ENCODE results near the gene ERCC6. TPM values are rescaled to one million over a fixed set of nuclear protein-coding genes. Genes with fewer than 3 reads are reported as not detected.

Gene ERCC6
- total and polyA plus RNA-seq, 3 donors from 2014 or later: 19.4 to 20.1 (median 19.6) TPM

DNA sequence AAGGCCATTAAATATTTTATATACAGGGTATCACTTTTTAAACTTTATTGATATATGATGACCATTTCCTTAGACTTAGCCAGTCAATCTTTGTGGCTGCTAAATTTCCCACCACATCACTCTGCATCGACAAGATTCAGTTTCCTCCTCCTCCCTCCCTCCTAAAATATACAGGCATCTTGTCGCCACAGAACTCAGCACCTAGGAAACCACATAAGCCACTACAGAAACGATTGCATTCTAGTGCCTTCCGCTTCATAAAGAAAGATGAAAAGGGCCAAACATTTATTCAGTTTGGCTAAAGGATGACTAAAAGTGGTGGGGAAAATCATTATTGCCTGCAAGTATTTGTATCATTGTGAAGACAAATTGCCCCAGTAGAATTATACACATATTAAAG, 30.7 kb downstream of the ERCC6 start:
- H3K36me3 ChIP-seq (ENCODE audit: low read depth, missing control alignments): no peaks in the 10 kb centered on the region
- intact Hi-C loops (cut with DNase I; ENCODE audit: low total_unique reads): no loop called here
- no peak overlapping the region for H3K4me3 ChIP-seq
- no peak for DNase-seq
- WGBS, 2 donors: 70 to 73% methylated on average over 4 of the region's 4 CpGs
- H3K9me3 ChIP-seq: no peaks in the 10 kb centered on the region
- no peaks in the 10 kb centered on the region for H3K27me3 ChIP-seq
- TF ChIP-seq, protein P1, sequence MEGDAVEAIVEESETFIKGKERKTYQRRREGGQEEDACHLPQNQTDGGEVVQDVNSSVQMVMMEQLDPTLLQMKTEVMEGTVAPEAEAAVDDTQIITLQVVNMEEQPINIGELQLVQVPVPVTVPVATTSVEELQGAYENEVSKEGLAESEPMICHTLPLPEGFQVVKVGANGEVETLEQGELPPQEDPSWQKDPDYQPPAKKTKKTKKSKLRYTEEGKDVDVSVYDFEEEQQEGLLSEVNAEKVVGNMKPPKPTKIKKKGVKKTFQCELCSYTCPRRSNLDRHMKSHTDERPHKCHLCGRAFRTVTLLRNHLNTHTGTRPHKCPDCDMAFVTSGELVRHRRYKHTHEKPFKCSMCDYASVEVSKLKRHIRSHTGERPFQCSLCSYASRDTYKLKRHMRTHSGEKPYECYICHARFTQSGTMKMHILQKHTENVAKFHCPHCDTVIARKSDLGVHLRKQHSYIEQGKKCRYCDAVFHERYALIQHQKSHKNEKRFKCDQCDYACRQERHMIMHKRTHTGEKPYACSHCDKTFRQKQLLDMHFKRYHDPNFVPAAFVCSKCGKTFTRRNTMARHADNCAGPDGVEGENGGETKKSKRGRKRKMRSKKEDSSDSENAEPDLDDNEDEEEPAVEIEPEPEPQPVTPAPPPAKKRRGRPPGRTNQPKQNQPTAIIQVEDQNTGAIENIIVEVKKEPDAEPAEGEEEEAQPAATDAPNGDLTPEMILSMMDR (IDR thresholded peaks at IDR 0.05): no peak
- no peak for TF ChIP-seq POLR2A (IDR thresholded peaks at IDR 0.05)
- no peaks in the 10 kb centered on the region for H3K4me1 ChIP-seq
- H3K27ac ChIP-seq: no peak overlapping the region

DNA sequence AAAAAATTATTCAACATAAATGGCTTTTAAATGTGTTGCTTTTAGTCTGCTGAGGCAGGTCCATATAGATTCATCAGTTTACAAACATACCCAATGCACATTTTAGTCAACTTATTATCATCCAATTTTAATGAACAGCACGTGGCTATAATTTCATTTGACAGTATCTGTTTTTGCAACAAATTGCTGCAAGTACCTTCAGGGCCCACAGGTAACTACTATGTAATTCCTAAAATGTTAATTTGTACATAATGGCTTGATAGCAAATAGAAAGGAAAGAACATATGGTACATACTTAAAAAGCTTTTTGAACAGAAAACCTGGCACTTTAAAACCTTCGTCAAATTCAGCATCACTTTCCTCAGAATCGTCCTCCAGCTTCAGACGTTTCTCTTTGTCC, 33.3 kb downstream of the ERCC6 start:
- intact Hi-C loops (cut with DNase I; ENCODE audit: low total_unique reads): no loop called here
- H3K36me3 ChIP-seq (ENCODE audit: low read depth, missing control alignments): no peaks in the 10 kb centered on the region
- no peaks in the 10 kb centered on the region for H3K27me3 ChIP-seq
- H3K27ac ChIP-seq: no peak overlapping the region
- TF ChIP-seq POLR2A (IDR thresholded peaks at IDR 0.05): no peak
- TF ChIP-seq, protein P1 (IDR thresholded peaks at IDR 0.05): no peak
- H3K4me3 ChIP-seq: no peak overlapping the region
- no peaks in the 10 kb centered on the region for H3K9me3 ChIP-seq
- 78 to 85% methylated on average over 4 of the region's 4 CpGs for WGBS, 2 donors
- no peak for DNase-seq
- no peaks in the 10 kb centered on the region for H3K4me1 ChIP-seq

DNA sequence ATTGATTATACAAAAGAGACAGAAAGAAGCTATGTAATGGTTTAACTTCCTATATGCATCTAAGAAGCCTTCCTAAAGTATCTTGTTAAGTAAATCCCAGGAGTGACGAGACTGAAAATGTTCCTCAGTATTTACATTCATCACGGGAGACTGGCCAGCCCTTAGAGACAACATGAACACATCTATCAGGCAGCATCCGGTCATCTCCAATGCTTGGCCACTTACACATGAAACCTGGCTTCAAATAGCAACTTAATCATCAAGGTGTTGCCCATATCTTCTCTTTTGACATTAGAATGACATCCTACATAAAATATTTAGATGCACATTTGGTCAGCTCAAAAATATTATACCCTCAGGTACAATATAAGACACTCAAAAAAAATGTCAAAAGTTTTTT, 33.8 kb downstream of the ERCC6 start:
- intact Hi-C loops (cut with DNase I; ENCODE audit: low total_unique reads): no loop called here
- TF ChIP-seq, protein P1 (IDR thresholded peaks at IDR 0.05): no peak
- no peak for TF ChIP-seq POLR2A (IDR thresholded peaks at IDR 0.05)
- Histone ChIP-seq H3K4me1 (no peaks in the 10 kb centered on the region), H3K36me3 (ENCODE audit: low read depth, missing control alignments) (no peaks in the 10 kb centered on the region), H3K27ac (no peak overlapping the region), H3K9me3 (no peaks in the 10 kb centered on the region), H3K27me3 (no peaks in the 10 kb centered on the region), H3K4me3 (no peak overlapping the region)
- 90 to 92% methylated on average over 3 of the region's 3 CpGs for WGBS, 2 donors
- no peak for DNase-seq

DNA sequence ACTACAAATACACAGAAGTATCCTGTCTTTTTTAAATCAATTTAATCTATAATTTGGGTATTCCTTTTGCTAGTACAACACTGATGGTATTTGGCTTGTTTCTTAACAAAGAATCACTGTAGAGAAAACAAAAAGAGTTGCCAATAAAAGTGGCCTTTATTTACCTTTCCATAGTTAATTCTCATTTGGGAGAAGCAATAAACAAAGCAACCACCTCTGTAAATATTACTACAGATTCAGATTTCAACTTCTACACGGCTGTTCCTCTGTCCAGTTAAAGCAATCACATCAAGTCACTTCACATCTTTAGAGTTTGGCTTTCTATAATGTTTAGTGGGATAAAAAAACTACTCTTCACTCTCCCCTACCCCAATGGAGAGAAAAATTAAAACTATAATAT, 34.4 kb downstream of the ERCC6 start:
- Histone ChIP-seq H3K36me3 (ENCODE audit: low read depth, missing control alignments) (no peaks in the 10 kb centered on the region), H3K27ac (no peak overlapping the region), H3K4me3 (no peak overlapping the region), H3K27me3 (no peaks in the 10 kb centered on the region), H3K4me1 (no peaks in the 10 kb centered on the region), H3K9me3 (no peaks in the 10 kb centered on the region)
- intact Hi-C loops (cut with DNase I; ENCODE audit: low total_unique reads): no loop called here
- 81 to 92% methylated on average over 1 of the region's 1 CpG for WGBS, 2 donors
- DNase-seq: no peak
- TF ChIP-seq, protein P1 (IDR thresholded peaks at IDR 0.05): no peak
- no peak for TF ChIP-seq POLR2A (IDR thresholded peaks at IDR 0.05)

DNA sequence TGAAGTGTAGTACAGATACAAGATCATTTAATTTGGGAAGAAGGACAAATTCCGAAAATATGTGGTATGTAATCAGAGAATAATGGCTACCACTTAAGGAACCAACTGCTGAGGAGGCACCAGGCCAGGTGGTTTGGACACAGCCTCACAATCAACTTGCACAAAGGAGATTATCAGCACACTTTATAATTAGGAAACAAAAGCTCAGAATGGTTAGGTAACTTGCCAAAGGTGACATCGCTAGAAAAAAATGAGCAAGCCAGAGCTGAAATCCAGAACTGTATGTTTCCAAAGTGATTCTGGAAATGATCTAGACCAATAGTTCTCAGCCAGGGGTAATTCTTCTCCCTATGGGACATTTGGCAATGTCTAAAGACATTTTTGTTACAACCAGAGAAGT, 36.6 kb downstream of the ERCC6 start:
- WGBS, 2 donors: 70 to 73% methylated on average over 2 of the region's 2 CpGs
- H3K4me1 ChIP-seq: no peaks in the 10 kb centered on the region
- no peak for DNase-seq
- H3K36me3 ChIP-seq (ENCODE audit: low read depth, missing control alignments): no peaks in the 10 kb centered on the region
- intact Hi-C loops (cut with DNase I; ENCODE audit: low total_unique reads): no loop called here
- TF ChIP-seq POLR2A (IDR thresholded peaks at IDR 0.05): no peak
- TF ChIP-seq, protein P1 (IDR thresholded peaks at IDR 0.05): no peak
- no peaks in the 10 kb centered on the region for H3K9me3 ChIP-seq
- H3K27ac ChIP-seq: no peak overlapping the region
- H3K4me3 ChIP-seq: no peak overlapping the region
- H3K27me3 ChIP-seq: no peaks in the 10 kb centered on the region

Data from testis (tissue), 3 donors.